NB4 (cell line): ENCODE measurements around the gene CD3D.

ENCODE experiments used
- CTCF ChIP-seq: IDR thresholded peaks from one replicate; pipeline ENCODE4 v1.5.1; 2012; ENCODE audit warnings: low read depth, low read length
- POLR2A ChIP-seq: IDR thresholded peaks from 2 replicates; pipeline ENCODE4 v1.6.1; 2011; ENCODE audit warnings: mild to moderate bottlenecking; ENCODE audit not compliant: insufficient read length; ENCODE audit errors: extremely low read depth

GRCh38 chr11:118318124-118318523 is 24.4 kb downstream of the CD3D start:
- TF ChIP-seq CTCF = no peak
- no peak for TF ChIP-seq POLR2A
